Measurements from ENCODE around the gene KRT76.

DNA sequence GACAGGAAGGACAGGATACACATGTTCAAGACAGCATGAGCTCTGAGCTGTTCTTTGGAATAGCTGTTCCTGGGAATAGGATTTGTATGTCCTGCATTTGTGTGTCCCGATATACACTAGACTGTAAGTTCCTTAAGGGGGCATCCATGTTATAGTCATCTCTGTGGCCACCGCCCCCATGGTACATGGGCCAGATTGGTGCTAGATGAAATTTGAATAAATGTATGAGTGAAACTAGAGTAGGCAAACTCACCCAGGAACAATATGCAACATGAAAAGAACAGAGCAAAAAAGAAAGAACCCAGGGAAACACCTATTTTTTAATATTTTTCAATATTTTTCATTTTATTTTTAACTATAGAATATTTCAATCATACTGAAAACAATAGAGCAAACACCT, 48.8 kb downstream of the KRT76 start:
- TF ChIP-seq, protein P1, sequence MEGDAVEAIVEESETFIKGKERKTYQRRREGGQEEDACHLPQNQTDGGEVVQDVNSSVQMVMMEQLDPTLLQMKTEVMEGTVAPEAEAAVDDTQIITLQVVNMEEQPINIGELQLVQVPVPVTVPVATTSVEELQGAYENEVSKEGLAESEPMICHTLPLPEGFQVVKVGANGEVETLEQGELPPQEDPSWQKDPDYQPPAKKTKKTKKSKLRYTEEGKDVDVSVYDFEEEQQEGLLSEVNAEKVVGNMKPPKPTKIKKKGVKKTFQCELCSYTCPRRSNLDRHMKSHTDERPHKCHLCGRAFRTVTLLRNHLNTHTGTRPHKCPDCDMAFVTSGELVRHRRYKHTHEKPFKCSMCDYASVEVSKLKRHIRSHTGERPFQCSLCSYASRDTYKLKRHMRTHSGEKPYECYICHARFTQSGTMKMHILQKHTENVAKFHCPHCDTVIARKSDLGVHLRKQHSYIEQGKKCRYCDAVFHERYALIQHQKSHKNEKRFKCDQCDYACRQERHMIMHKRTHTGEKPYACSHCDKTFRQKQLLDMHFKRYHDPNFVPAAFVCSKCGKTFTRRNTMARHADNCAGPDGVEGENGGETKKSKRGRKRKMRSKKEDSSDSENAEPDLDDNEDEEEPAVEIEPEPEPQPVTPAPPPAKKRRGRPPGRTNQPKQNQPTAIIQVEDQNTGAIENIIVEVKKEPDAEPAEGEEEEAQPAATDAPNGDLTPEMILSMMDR (IDR thresholded peaks at IDR 0.05), result no peak
- TF ChIP-seq RCOR1 (IDR thresholded peaks at IDR 0.05; ENCODE audit: low read length) (no peak), NRF1 (IDR thresholded peaks at IDR 0.05; ENCODE audit: low read depth, low read length) (no peak), TEAD4 (IDR thresholded peaks at IDR 0.05; ENCODE audit: borderline replicate concordance, insufficient read depth) (no peak)
- TF ChIP-seq, protein P2, sequence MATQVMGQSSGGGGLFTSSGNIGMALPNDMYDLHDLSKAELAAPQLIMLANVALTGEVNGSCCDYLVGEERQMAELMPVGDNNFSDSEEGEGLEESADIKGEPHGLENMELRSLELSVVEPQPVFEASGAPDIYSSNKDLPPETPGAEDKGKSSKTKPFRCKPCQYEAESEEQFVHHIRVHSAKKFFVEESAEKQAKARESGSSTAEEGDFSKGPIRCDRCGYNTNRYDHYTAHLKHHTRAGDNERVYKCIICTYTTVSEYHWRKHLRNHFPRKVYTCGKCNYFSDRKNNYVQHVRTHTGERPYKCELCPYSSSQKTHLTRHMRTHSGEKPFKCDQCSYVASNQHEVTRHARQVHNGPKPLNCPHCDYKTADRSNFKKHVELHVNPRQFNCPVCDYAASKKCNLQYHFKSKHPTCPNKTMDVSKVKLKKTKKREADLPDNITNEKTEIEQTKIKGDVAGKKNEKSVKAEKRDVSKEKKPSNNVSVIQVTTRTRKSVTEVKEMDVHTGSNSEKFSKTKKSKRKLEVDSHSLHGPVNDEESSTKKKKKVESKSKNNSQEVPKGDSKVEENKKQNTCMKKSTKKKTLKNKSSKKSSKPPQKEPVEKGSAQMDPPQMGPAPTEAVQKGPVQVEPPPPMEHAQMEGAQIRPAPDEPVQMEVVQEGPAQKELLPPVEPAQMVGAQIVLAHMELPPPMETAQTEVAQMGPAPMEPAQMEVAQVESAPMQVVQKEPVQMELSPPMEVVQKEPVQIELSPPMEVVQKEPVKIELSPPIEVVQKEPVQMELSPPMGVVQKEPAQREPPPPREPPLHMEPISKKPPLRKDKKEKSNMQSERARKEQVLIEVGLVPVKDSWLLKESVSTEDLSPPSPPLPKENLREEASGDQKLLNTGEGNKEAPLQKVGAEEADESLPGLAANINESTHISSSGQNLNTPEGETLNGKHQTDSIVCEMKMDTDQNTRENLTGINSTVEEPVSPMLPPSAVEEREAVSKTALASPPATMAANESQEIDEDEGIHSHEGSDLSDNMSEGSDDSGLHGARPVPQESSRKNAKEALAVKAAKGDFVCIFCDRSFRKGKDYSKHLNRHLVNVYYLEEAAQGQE (IDR thresholded peaks at IDR 0.05; ENCODE audit: low read depth, low read length), result no peak

Data from SK-N-SH (cell line).